Common myeloid progenitor, CD34-positive (primary cell): ENCODE data around the gene ZP1.

ENCODE experiments used
- CTCF ChIA-PET: fragments of 350-600 bp; sonication (Branson Sonifier 250); formaldehyde crosslinking; loops from one replicate; lab custom pipeline; 2021; ENCODE audit warnings: antibody characterized with exemption; lab: Charles Lee
- POLR2A ChIA-PET: fragments of 350-600 bp; sonication (Branson Sonifier 250); formaldehyde crosslinking; loops from one replicate; lab custom pipeline; 2021; ENCODE audit warnings: antibody characterized with exemption; lab: Charles Lee
- DNase-seq, 3 donors: peaks; one replicate each; pipeline versions ENCODE4 v3.0.0 to v3.0.0-alpha.2; 2013
- H3K27ac ChIP-seq, 2 experiments: 1 replicate in 1 of 2; 2 replicates in 1 of 2; pipeline ENCODE4 v1.7.0; 2013; ENCODE audit warnings: inconsistent platforms in 2 of 2, low read length in 2 of 2, mild to moderate bottlenecking in 2 of 2, low read depth in 1 of 2, moderate library complexity in 1 of 2; ENCODE audit not compliant: severe bottlenecking in 2 of 2, insufficient read depth in 1 of 2, poor library complexity in 1 of 2
- H3K27me3 ChIP-seq, 5 experiments: replicated peaks in 2 of 5; 1 replicate in 3 of 5; 2 replicates in 2 of 5; pipeline versions ENCODE4 v1.6.1 to v1.7.0; 2013; ENCODE audit warnings: low read length in 4 of 5, mild to moderate bottlenecking in 2 of 5, moderate library complexity in 2 of 5, inconsistent platforms in 1 of 5; ENCODE audit not compliant: insufficient read depth in 5 of 5, control insufficient read depth in 4 of 5
- H3K36me3 ChIP-seq, 4 experiments: 1 replicate in 2 of 4; 2 replicates in 2 of 4; pipeline versions ENCODE4 v1.6.1 to v1.7.0; 2013; ENCODE audit warnings: low read length in 3 of 4, control low read depth in 1 of 4, mild to moderate bottlenecking in 1 of 4; ENCODE audit not compliant: control insufficient read depth in 4 of 4, insufficient read depth in 4 of 4
- H3K4me1 ChIP-seq, 4 experiments: 1 replicate in 3 of 4; 2 replicates in 1 of 4; pipeline versions ENCODE4 v1.6.1 to v1.7.1; 2013; ENCODE audit warnings: low read length in 3 of 4, mild to moderate bottlenecking in 3 of 4, control low read depth in 1 of 4, inconsistent platforms in 1 of 4, moderate library complexity in 1 of 4; ENCODE audit not compliant: control insufficient read depth in 4 of 4, insufficient read depth in 4 of 4; ENCODE audit errors: control extremely low read depth in 1 of 4
- H3K4me3 ChIP-seq, 7 experiments: 1 replicate in 4 of 7; 2 replicates in 3 of 7; pipeline versions ENCODE4 v1.5.1 to v1.7.0; 2013; ENCODE audit warnings: mild to moderate bottlenecking in 7 of 7, low read length in 6 of 7, moderate library complexity in 6 of 7, inconsistent platforms in 2 of 7, low read depth in 2 of 7, control low read depth in 1 of 7; ENCODE audit not compliant: insufficient read depth in 4 of 7, control insufficient read depth in 1 of 7; ENCODE audit errors: extremely low read depth in 1 of 7
- H3K9me3 ChIP-seq, 5 experiments: 1 replicate in 4 of 5; 2 replicates in 1 of 5; pipeline versions ENCODE4 v1.6.1 to v1.7.1; 2013; ENCODE audit warnings: low read length in 4 of 5, mild to moderate bottlenecking in 2 of 5, inconsistent platforms in 1 of 5, low read depth in 1 of 5, moderate library complexity in 1 of 5; ENCODE audit not compliant: control insufficient read depth in 4 of 5, insufficient read depth in 2 of 5; ENCODE audit errors: control extremely low read depth in 1 of 5
- WGBS: methylation state at CpG from one replicate; pipeline ENCODE4 v1.1.5; 2013; ENCODE audit not compliant: insufficient coverage; 5-methylcytosine and 5-hydroxymethylcytosine counted together

The ZP1 gene

GRCh38 chr11:60854847-60855725 is 12.3 kb upstream of the ZP1 start:
- H3K9me3 ChIP-seq: no peaks in the 10 kb centered on the region
- H3K36me3 ChIP-seq: peaks cover 0 to 31% (median 21%) of the 10 kb centered on the region in 4 experiments
- CTCF ChIA-PET: interaction anchor here (0.6 to 1.7 kb wide), 12 partner anchors 9 to 66 kb away, joined by 3 to 11 read pairs (median 4); no protein-coding TSS in a partner anchor
- H3K27ac ChIP-seq: peak overlapping the region in 1 of 2 experiments; percentile 43
- H3K27me3 ChIP-seq: no peaks in the 10 kb centered on the region
- POLR2A ChIA-PET: interaction anchor here (0.6 kb wide), 1 partner anchor 44 kb away, joined by 3 read pairs; no protein-coding TSS in a partner anchor
- WGBS: 65% methylated on average over 6 of the region's 8 CpGs
- DNase-seq: no peak
- peaks cover 6 to 53% (median 49%) of the 10 kb centered on the region in 4 experiments for H3K4me1 ChIP-seq
- H3K4me3 ChIP-seq: peak overlapping the region in 5 of 7 experiments; percentile 17 to 44 (median 38)

- H3K27me3 ChIP-seq: no peaks in the 10 kb centered on the region
- H3K36me3 ChIP-seq: peaks cover 0 to 22% (median 14%) of the 10 kb centered on the region in 4 experiments
- DNase-seq: peak in 2 of 3 donors; percentile 50 to 57
- no peaks in the 10 kb centered on the region for H3K9me3 ChIP-seq
- 34% methylated on average over 11 of the region's 14 CpGs for WGBS
- CTCF ChIA-PET: interaction anchor here (0.6 to 1.7 kb wide), 11 partner anchors 9 to 81 kb away, joined by 3 to 11 read pairs (median 4); no protein-coding TSS in a partner anchor
- H3K4me3 ChIP-seq: peak within 1 kb of the TSS in 5 of 7 experiments; percentile 17 to 44 (median 38)
- peak within 1 kb of the TSS in 1 of 2 experiments; percentile 43 for H3K27ac ChIP-seq
- POLR2A ChIA-PET: interaction anchor here (0.6 kb wide), 1 partner anchor 43 kb away, joined by 3 read pairs; no protein-coding TSS in a partner anchor
- H3K4me1 ChIP-seq: peaks cover 8 to 56% (median 51%) of the 10 kb centered on the region in 4 experiments
Observed at GRCh38 chr11:60855726-60856633, 11.4 kb upstream of the ZP1 start, which contains the start of gene PTGDR2. PTGDR2 (minus strand) TSS chr11:60855950; CDS start chr11:60853722, 2,228 bp downstream.

GRCh38 chr11:60857378-60858232 is 9.7 kb upstream of the ZP1 start:
- Histone ChIP-seq H3K9me3 (no peaks in the 10 kb centered on the region), H3K27ac (no peak overlapping the region), H3K4me1 (peaks cover 8 to 58% (median 53%) of the 10 kb centered on the region in 4 experiments), H3K27me3 (no peaks in the 10 kb centered on the region), H3K4me3 (no peak overlapping the region), H3K36me3 (peaks cover 0 to 8% (median 3%) of the 10 kb centered on the region in 4 experiments)
- no peak for DNase-seq
- ChIA-PET CTCF (interaction anchor here (0.6 to 1.8 kb wide), 5 partner anchors 24 to 32 kb away, joined by 3 to 9 read pairs (median 4); no protein-coding TSS in a partner anchor), POLR2A (no interaction called here)
- 70% methylated on average over 4 of the region's 5 CpGs for WGBS

- 88% methylated on average over 6 of the region's 8 CpGs for WGBS
Observed at GRCh38 chr11:60858236-60858635, 9.1 kb upstream of the ZP1 start.

GRCh38 chr11:60858731-60859464 is 8.4 kb upstream of the ZP1 start:
- CTCF ChIA-PET: interaction anchor here (1.8 kb wide), 1 partner anchor 28 kb away, joined by 9 read pairs; no protein-coding TSS in a partner anchor
- POLR2A ChIA-PET: no interaction called here
- no peak overlapping the region for H3K27ac ChIP-seq
- no peaks in the 10 kb centered on the region for H3K9me3 ChIP-seq
- H3K27me3 ChIP-seq: no peaks in the 10 kb centered on the region
- H3K4me1 ChIP-seq: peaks cover 8 to 50% (median 45%) of the 10 kb centered on the region in 4 experiments
- H3K36me3 ChIP-seq: no peaks in the 10 kb centered on the region
- WGBS: 42% methylated on average over 4 of the region's 4 CpGs
- peak overlapping the region in 1 of 7 experiments; percentile 20 for H3K4me3 ChIP-seq
- peak in 2 of 3 donors; percentile 37 to 42 for DNase-seq

More at GRCh38 chr11:60858236-60858635, 9.1 kb upstream of the ZP1 start:
- Histone ChIP-seq H3K27me3 (no peaks in the 10 kb centered on the region), H3K27ac (no peak overlapping the region), H3K9me3 (no peaks in the 10 kb centered on the region), H3K4me1 (peaks cover 8 to 57% (median 51%) of the 10 kb centered on the region in 4 experiments), H3K4me3 (no peak overlapping the region), H3K36me3 (peaks cover 0 to 3% (median under 1%) of the 10 kb centered on the region in 4 experiments)
- POLR2A ChIA-PET: no interaction called here
- CTCF ChIA-PET: interaction anchor here (1.4 to 1.8 kb wide), 2 partner anchors 27 to 30 kb away, joined by 4 to 9 read pairs; no protein-coding TSS in a partner anchor
- DNase-seq: no peak
